GM23248 (cell line): ENCODE data around the gene ARHGAP25.

Source experiments
- EZH2 ChIP-seq: fragments of 200-600 bp; sonication (generic); IDR thresholded peaks from 2 replicates; pipeline ENCODE4 v1.6.1; 2018; ENCODE audit warnings: antibody characterized with exemption, mild to moderate bottlenecking; ENCODE audit not compliant: insufficient read depth, poor library complexity, severe bottlenecking
- EZH2phosphoT487 ChIP-seq: fragments of 200-600 bp; sonication (generic); IDR thresholded peaks from 2 replicates; pipeline ENCODE4 v1.6.1; 2018; ENCODE audit warnings: antibody characterized with exemption, moderate library complexity, mild to moderate bottlenecking, low read depth; ENCODE audit not compliant: insufficient read depth

DNA sequence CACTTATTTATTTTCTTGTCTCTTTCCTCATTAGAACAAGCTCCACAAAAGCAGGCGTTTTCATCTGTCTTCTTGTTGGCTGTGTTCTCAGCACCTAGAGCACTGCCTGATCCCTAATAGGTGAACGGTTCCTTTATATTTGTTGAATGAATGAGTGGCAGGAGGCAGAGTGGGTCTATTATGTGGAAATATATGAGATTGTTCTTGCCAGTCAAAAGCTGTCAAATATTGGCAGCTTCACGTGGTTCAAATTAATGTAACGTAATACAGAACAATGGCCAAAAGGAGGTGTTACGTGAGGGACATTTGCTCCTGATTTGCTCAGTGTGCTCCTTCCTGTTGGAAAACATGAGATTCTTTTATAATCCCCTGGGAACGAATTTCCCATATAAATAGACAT, 8.5 kb upstream of the ARHGAP25 start:
- TF ChIP-seq EZH2 = no peak
- TF ChIP-seq EZH2phosphoT487 = no peak
